IgD-negative memory B cell (primary cell): ENCODE measurements around the gene ATP5F1E. TPM values are rescaled to one million over a fixed set of nuclear protein-coding genes. Genes with fewer than 3 reads are reported as not detected.
"Not testable (repeated sequence)": the region's sequence is repeated elsewhere in the genome, so short reads cannot be mapped to it uniquely, and the experiment has no call there.

ENCODE experiments used
- H3K27ac Mint-ChIP-seq, 3 donors: one replicate each; pipeline ENCODE4 v1.8.0; 2020 to 2022; ENCODE audit warnings: mild to moderate bottlenecking in 3 of 3, mixed read lengths in 3 of 3, moderate library complexity in 1 of 3
- H3K27me3 Mint-ChIP-seq: one replicate; pipeline ENCODE4 v1.8.0; 2021; ENCODE audit warnings: mixed read lengths
- H3K36me3 Mint-ChIP-seq: one replicate; pipeline ENCODE4 v1.8.0; 2020; ENCODE audit warnings: mild to moderate bottlenecking, mixed read lengths
- H3K4me1 Mint-ChIP-seq, 3 donors: one replicate each; pipeline ENCODE4 v1.8.0; 2020 to 2022; ENCODE audit warnings: mixed read lengths in 3 of 3, mild to moderate bottlenecking in 1 of 3
- H3K4me3 Mint-ChIP-seq, 4 donors: one replicate each; pipeline ENCODE4 v1.8.0; 2020 to 2022; ENCODE audit warnings: mild to moderate bottlenecking in 4 of 4, mixed read lengths in 4 of 4, moderate library complexity in 3 of 4
- H3K9me3 Mint-ChIP-seq, 3 donors: one replicate each; pipeline ENCODE4 v1.8.0; 2020 to 2021; ENCODE audit warnings: mixed read lengths in 3 of 3, mild to moderate bottlenecking in 1 of 3
- polyA plus RNA-seq: library from polyadenylated mRNA; unstranded; fragments of 300-500 nt; fragmentation: Illumina TruSeq; gene quantifications from one replicate; pipeline ENCODE4 v1.2.3, GENCODE V29; 2021

Gene ATP5F1E
- polyA plus RNA-seq, 1 donor from 2014 or later: 103 TPM

DNA sequence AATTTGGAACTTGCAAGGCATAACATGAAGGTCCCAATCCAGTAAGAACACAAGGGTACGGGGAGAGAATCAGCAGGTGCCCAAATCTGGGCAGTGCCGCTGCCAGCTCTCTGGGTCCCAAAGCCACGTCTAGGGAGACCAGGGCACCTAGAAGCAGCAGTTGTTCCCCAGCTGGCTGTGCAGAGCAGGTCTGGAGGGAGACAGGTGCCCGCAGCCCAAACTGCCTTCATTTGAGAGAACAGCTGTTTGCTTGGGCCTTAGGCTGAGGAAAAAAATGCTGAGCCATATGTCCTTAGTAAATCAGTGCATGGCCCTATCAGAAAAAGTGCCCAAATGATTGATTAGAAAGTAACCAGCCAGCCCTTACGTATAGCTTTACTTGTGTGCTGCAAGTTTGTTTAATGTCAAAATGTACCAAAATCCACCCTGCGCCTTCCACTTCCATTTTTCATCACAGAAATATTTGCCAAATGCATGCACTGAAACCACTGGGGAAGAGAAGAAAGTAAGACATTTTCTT lies 19.6 kb upstream of the ATP5F1E start:
- Mint-ChIP-seq H3K4me1 (peaks cover 0 to 10% (median 2%) of the 10 kb centered on the region in 3 donors), H3K27me3 (peaks cover 22% of the 10 kb centered on the region), H3K27ac (no peak overlapping the region), H3K36me3 (no peaks in the 10 kb centered on the region), H3K4me3 (no peak overlapping the region), H3K9me3 (no peaks in the 10 kb centered on the region)

DNA sequence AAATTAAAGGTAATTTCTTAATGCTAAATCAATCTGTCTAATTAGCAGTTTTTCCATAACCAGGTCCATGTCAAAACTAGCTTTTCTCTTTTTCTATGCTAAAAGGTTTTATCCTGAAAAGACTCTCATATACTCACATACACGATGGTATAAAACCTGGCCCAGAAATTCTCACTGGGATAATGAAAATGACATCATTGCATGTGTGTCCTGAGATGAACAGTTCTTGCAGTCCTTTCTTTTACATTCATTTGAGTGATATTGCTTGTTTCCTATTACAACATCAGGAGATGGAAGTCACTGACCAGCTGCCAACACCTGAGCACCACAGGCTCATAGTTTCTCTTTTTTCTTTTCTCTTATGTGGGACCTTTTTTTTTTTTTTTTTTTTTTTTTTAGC lies 18.3 kb upstream of the ATP5F1E start:
- H3K9me3 Mint-ChIP-seq: no peaks in the 10 kb centered on the region
- H3K27ac Mint-ChIP-seq: no peak overlapping the region
- H3K36me3 Mint-ChIP-seq: no peaks in the 10 kb centered on the region
- H3K4me3 Mint-ChIP-seq: no peak overlapping the region
- H3K4me1 Mint-ChIP-seq: peaks cover 0 to 12% (median 2%) of the 10 kb centered on the region in 3 donors
- H3K27me3 Mint-ChIP-seq: peaks cover 22% of the 10 kb centered on the region

DNA sequence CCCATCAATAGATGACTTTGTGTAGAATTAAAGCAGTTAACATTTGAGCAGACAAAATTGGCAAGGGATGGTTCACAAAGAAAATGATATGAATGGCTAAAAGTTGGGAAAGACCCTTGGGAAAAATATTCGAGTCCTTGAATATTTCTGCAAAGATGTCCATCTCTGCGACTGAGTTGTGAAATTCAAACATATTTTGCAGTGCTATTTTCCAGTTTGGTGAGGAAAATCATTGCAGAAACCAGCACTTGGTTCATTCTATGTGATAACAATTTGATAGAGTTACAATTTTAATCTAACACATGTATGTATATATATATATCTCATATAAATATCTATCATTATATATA lies 16.5 kb upstream of the ATP5F1E start:
- H3K27me3 Mint-ChIP-seq: peaks cover 18% of the 10 kb centered on the region
- no peak overlapping the region for H3K4me3 Mint-ChIP-seq
- no peaks in the 10 kb centered on the region for H3K9me3 Mint-ChIP-seq
- no peak overlapping the region for H3K27ac Mint-ChIP-seq
- no peaks in the 10 kb centered on the region for H3K36me3 Mint-ChIP-seq
- peaks cover 9 to 25% (median 13%) of the 10 kb centered on the region in 3 donors for H3K4me1 Mint-ChIP-seq

DNA sequence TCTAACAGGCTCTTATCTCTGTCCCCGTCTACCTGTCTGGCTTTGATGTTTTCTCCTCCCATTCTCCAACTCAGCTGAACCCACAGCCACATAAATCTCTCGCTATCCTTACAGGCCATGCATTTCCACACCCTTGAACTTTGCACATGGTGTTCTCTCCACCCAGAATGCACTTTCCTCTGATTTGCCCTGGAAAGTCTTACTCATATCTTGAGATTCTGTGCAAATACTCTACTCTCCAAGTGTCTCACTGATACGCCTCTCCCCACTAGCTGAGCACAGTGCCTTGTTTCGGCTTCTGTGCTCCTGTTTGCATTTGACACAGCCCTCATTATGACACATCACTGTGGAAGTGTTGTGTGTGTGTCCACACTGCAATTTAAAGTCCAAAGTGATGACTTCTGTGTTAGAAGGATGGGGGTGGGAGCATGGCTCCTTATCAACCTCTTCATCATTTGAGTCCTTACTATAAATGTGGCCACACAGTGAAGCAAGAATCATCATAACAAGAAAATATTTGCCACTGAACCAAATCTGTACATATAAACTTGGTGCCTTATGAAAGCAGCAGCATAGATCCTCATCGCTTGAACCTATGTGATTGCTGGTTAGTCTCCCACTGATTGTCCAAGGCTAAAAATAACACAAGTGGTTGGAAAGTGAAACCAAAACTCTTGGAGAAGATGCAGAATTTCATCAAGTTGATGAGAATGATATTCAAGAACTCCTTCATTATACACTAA lies 16.0 kb upstream of the ATP5F1E start:
- Mint-ChIP-seq H3K27ac (no peak overlapping the region), H3K4me1 (peaks cover 14 to 30% (median 17%) of the 10 kb centered on the region in 3 donors), H3K4me3 (peak overlapping the region in 1 of 4 donors; percentile 11), H3K36me3 (no peaks in the 10 kb centered on the region), H3K9me3 (no peaks in the 10 kb centered on the region), H3K27me3 (peaks cover 18% of the 10 kb centered on the region)

DNA sequence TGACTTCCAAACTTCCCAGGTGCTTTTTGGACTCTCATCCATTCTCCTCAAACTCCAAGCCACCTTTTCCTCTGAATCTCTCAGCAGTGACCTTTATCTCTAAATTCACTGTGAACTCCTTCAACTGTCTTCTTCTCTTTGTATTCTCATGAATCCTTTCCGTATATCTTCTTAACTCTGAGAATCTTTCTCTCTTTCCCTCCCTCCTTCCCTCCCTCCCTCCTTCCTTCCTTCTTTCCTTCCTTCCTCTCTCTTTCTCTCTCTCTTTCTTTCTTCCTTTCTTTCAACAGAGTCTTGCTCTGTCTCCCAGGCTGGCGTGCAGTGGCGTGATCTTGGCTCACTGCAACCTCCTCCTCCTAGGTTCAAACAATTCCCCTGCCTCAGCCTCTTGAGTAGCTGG lies 14.7 kb upstream of the ATP5F1E start:
- Mint-ChIP-seq H3K27ac (no peak overlapping the region), H3K4me1 (peaks cover 15 to 31% (median 17%) of the 10 kb centered on the region in 3 donors), H3K27me3 (peaks cover 16% of the 10 kb centered on the region), H3K4me3 (peak overlapping the region in 1 of 4 donors; percentile 13), H3K36me3 (no peaks in the 10 kb centered on the region), H3K9me3 (no peaks in the 10 kb centered on the region)

DNA sequence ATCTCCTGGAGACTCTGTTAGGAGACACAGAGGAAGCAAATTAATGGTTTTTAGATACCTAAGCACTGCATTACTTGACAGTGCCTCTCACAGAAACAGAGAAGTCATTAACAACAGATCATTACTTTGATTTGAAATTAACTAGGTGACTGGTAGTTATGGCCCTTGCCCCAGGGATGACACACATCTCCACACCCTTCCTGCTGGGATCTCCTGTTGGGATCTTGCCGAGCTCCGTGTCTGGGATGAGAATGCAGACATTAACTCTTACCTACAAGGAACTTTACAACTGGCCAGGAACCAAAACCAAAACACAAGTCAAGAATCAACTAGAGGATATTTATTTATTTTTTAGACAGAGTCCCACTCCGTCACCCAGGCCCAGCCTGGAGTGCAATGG lies 12.7 kb upstream of the ATP5F1E start:
- Mint-ChIP-seq H3K27ac (peak overlapping the region in 1 of 3 donors; percentile 85), H3K4me1 (peaks cover 30 to 45% (median 36%) of the 10 kb centered on the region in 3 donors), H3K4me3 (peak overlapping the region in 1 of 4 donors; percentile 28), H3K27me3 (peaks cover 2% of the 10 kb centered on the region), H3K9me3 (no peaks in the 10 kb centered on the region), H3K36me3 (no peaks in the 10 kb centered on the region)

DNA sequence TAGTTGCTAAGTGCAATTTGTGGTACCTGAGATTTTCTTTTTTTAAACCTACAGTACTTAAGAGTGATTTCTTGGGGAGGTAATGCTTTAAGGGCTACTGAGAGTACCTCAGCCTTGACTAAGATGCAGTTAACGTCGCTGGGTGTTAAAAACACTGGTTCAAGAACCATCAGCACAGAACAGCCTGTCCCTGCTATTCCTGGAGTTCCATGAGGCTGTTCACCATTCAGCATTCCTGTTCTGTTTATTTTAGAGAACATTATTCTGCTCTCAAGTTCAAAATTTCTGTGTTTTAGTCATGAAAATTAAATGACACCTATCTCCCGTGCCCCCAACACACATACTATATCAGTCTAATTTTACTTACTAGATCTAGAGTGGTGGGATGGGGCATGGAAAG lies 12.2 kb upstream of the ATP5F1E start:
- Mint-ChIP-seq H3K4me3 (peak overlapping the region in 1 of 4 donors; percentile 82), H3K27ac (peak overlapping the region in 2 of 3 donors; percentile 85 to 94), H3K9me3 (no peaks in the 10 kb centered on the region), H3K4me1 (peaks cover 32 to 49% (median 40%) of the 10 kb centered on the region in 3 donors), H3K36me3 (no peaks in the 10 kb centered on the region), H3K27me3 (peaks cover under 1% of the 10 kb centered on the region)

DNA sequence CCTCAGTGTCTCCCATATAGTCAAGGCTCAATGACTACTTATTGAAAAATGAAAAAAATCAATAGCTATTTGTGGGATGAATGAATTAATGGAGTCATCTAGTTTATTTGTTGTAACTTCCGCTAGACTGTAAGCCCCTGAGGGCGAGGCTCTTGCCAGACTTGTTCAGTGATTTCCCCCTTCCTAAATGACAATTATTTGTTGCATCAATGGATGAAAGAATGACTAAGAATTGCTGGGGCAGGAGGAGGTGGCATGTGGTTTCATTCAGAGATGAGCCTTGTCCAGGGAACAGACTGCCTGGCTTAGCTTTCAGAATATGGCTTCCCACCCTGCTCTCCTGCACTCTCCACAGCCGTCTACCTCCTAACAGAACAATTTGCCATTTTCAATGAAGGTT lies 11.6 kb upstream of the ATP5F1E start:
- peaks cover 37 to 55% (median 45%) of the 10 kb centered on the region in 3 donors for H3K4me1 Mint-ChIP-seq
- no peaks in the 10 kb centered on the region for H3K27me3 Mint-ChIP-seq
- peak overlapping the region; percentile 82 to 94 (median 90) for H3K4me3 Mint-ChIP-seq
- no peaks in the 10 kb centered on the region for H3K36me3 Mint-ChIP-seq
- no peaks in the 10 kb centered on the region for H3K9me3 Mint-ChIP-seq
- peak overlapping the region; percentile 32 to 94 (median 85) for H3K27ac Mint-ChIP-seq

DNA sequence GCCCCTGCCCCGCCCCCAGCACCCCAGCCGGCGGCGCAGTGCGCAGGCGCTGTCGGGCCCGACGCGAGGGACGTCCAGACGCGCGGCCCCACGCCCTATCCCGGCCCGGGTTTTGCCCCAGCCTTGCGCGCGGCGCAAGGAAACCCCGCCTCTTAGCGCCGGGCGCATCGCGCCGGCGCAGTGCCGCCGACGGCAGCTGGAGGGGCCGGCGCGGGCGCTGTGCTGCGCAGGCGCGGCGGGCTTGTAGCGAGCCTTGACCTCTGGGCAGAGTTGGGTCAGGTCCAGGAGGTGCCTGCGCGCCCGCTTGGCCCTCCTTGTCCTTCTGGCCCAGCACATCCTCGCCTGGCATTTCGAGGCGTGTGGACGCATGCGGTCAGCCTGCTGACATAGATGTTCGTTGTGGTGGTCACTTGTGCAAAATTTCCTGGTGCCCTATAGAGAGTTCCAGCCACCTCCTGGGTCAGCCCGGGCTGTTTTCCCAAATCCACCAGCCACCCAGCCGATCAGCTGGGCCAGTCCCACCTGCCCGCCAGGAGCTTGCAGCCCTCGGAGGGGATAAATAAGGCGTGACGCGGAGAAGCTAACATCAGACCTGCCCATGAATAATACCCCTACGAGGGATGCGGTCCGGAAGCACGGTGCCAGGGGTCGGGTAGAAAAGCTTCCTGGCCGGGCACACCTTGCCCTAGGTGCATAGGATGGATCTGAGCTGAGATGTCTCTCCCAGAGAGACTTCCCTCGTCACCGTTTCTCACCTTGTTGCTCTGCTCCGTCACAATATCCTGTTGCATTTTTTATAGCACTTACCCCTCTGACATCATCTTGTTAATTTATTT lies 10.9 kb upstream of the ATP5F1E start:
- no peaks in the 10 kb centered on the region for H3K27me3 Mint-ChIP-seq
- H3K4me3 Mint-ChIP-seq: peak overlapping the region; percentile 82 to 97 (median 94)
- H3K36me3 Mint-ChIP-seq: no peaks in the 10 kb centered on the region
- peaks cover 37 to 50% (median 45%) of the 10 kb centered on the region in 3 donors for H3K4me1 Mint-ChIP-seq
- peak overlapping the region; percentile 85 to 95 (median 94) for H3K27ac Mint-ChIP-seq
- no peaks in the 10 kb centered on the region for H3K9me3 Mint-ChIP-seq

DNA sequence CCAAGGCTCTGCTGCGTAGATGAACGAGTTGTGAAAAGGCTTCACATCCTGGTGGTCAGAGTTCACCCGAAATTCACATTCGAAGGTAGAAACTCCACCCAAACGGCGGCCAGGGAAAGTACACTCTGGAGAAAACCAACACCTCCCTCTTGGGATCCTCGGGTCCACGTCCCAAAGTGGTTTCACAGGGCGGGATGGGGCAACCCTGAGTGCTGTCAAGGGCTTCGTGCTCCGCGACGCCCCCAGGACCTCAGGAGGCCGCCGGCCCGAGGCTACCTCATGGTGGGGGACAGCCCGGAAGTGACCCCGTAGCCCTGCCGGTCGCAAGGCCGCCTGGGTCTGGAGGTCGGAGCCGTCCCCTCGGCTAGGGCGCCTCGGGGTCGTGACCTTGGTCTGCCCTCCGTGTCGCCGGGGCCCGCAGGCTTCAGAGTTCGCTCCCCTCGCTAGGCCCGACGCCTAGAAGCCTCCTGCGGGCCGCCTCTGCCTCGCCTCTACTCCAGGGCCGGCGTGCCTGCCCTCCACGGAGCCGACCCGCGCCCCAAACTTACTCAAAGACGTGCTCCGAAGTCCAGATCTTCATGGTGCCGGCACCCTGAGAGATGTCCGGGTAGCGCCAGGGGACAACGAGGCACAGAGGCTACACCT lies 10.1 kb upstream of the ATP5F1E start, which contains the start of gene PRELID3B:
Gene PRELID3B, minus strand, starts transcription at position 636 of the 645 bp plus-strand sequence. Its CDS starts 56 bp downstream, at position 580.
- H3K27me3 Mint-ChIP-seq: no peaks in the 10 kb centered on the region
- H3K36me3 Mint-ChIP-seq: peaks cover under 1% of the 10 kb centered on the region
- peaks cover 37 to 47% (median 46%) of the 10 kb centered on the region in 3 donors for H3K4me1 Mint-ChIP-seq
- H3K4me3 Mint-ChIP-seq: peak within 1 kb of the TSS; percentile 82 to 97 (median 94)
- H3K9me3 Mint-ChIP-seq: no peaks in the 10 kb centered on the region
- peak within 1 kb of the TSS; percentile 85 to 95 (median 94) for H3K27ac Mint-ChIP-seq

DNA sequence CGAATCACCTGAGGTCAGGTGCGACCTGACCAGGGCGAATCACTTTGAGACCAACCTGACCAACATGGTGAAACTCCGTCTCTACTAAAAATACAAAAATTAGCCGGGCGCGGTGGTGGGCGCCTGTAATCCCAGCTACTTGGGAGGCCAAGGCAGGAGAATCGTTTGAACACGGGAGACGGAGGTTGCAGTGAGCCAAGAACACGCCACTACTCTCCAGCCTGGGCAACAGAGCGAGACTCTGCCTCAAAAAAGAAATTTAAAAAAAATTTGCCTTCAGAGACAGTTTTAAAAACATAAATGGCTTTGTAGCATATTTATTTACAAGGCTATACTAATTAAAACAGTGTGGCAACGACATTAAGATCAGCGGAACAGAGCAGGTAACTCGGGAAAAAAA lies 9.4 kb upstream of the ATP5F1E start:
- H3K4me3 Mint-ChIP-seq: peak overlapping the region; percentile 82 to 95 (median 91)
- H3K27me3 Mint-ChIP-seq, H3K9me3 Mint-ChIP-seq, H3K36me3 Mint-ChIP-seq: not testable (repeated sequence)
- H3K4me1 Mint-ChIP-seq: peaks cover 37 to 48% (median 43%) of the 10 kb centered on the region in 3 donors
- peak overlapping the region in 2 of 3 donors; percentile 85 to 94 for H3K27ac Mint-ChIP-seq

DNA sequence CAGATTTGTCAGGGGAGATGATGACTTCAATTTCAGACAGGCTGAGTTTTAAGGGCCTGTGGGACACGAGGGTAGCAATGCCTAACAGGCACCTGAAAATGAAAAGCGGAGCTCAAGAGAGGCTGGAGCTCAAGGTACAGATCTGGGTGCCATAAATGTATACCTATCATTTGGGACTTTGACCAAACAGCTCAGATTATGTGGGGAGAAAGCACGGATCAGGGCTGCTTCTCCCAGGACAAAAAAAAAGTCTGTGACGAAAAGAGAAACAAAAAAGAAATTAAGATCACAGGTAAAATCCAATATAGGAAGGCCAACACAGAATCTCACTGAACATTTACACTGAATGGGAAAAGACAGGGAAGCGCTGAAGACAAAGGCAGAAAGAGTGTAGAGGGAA lies 8.5 kb upstream of the ATP5F1E start:
- Mint-ChIP-seq H3K27ac (peak overlapping the region; percentile 55 to 94 (median 85)), H3K36me3 (peaks cover 6% of the 10 kb centered on the region), H3K4me3 (peak overlapping the region; percentile 60 to 94 (median 87)), H3K9me3 (no peaks in the 10 kb centered on the region), H3K4me1 (peaks cover 37 to 48% (median 43%) of the 10 kb centered on the region in 3 donors), H3K27me3 (no peaks in the 10 kb centered on the region)

DNA sequence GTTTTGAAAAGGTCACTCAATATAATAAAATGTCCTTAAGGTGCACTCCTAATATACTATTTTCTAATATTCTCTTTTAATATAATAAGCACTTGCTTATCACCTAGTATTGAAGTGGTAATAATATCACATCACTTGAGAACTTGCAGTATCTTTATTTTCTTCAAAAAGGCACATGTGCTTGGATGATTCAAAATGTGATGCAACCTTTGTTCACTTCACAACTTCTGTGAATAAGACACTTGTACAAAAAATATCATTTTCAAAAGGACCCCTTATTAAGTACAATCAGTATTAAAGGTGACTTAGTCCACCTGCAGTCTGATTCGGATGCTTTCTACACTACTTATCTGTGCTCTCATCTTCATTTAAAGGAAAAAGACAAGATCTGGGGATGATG lies 7.1 kb upstream of the ATP5F1E start:
- Mint-ChIP-seq H3K36me3 (peaks cover 10% of the 10 kb centered on the region), H3K4me3 (peak overlapping the region in 2 of 4 donors; percentile 32 to 82), H3K9me3 (no peaks in the 10 kb centered on the region), H3K27ac (peak overlapping the region in 1 of 3 donors; percentile 23), H3K4me1 (peaks cover 31 to 48% (median 36%) of the 10 kb centered on the region in 3 donors), H3K27me3 (no peaks in the 10 kb centered on the region)

DNA sequence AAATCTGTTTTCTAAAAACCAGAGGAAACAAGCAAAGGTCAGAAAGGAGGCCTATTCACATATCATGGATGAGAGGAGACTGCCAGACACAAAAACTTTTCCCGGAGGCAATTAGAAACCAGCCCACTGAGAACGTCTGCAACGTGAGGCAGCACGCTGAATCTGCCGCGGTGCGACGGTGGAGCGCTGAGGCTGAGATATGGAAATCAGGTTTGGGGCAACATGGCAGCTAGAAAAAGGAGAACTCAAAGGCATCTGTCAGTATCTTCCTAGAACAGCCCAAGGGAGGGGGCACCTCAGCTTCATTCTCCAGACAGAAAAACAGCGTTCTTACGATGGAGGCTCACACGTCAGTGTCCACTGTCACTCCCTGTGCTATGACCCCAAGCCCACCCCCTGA lies 5.3 kb upstream of the ATP5F1E start:
- Mint-ChIP-seq H3K27me3 (no peaks in the 10 kb centered on the region), H3K36me3 (peaks cover 10% of the 10 kb centered on the region), H3K4me1 (peaks cover 23 to 38% (median 32%) of the 10 kb centered on the region in 3 donors), H3K4me3 (peak overlapping the region in 1 of 4 donors; percentile 12), H3K27ac (peak overlapping the region in 1 of 3 donors; percentile 17), H3K9me3 (no peaks in the 10 kb centered on the region)
